H9 (cell line): ENCODE measurements around the gene CENPA. TPM values are rescaled to one million over a fixed set of nuclear protein-coding genes. Genes with fewer than 3 reads are reported as not detected.

Source experiments
- DNase-seq: peaks from one replicate; pipeline ENCODE4 v3.0.0-alpha.2; 2017
- H2AFZ ChIP-seq: one replicate; pipeline ENCODE4 v1.6.1; 2013; ENCODE audit warnings: mild to moderate bottlenecking, low read length, control low read depth, moderate library complexity
- H2AK5ac ChIP-seq: 2 replicates; pipeline ENCODE4 v1.6.1; 2013; ENCODE audit warnings: low read length, control low read depth, mixed read lengths; ENCODE audit not compliant: insufficient read length
- H2BK120ac ChIP-seq: one replicate; pipeline ENCODE4 v1.6.1; 2013; ENCODE audit warnings: low read depth, mild to moderate bottlenecking, low read length, control low read depth, inconsistent platforms; ENCODE audit not compliant: poor library complexity, severe bottlenecking
- H2BK12ac ChIP-seq: 2 replicates; pipeline ENCODE4 v1.6.1; 2013; ENCODE audit warnings: low read length, control low read depth, mixed read lengths, low read depth; ENCODE audit not compliant: insufficient read length
- H2BK15ac ChIP-seq: 2 replicates; pipeline ENCODE4 v1.6.1; 2013; ENCODE audit warnings: low read depth, low read length, control low read depth
- H2BK20ac ChIP-seq: one replicate; pipeline ENCODE4 v1.6.1; 2013; ENCODE audit warnings: low read depth, mild to moderate bottlenecking, low read length, control low read depth, inconsistent platforms; ENCODE audit not compliant: poor library complexity, severe bottlenecking
- H2BK5ac ChIP-seq: 2 replicates; pipeline ENCODE4 v1.6.1; 2013; ENCODE audit warnings: low read length, control low read depth, mixed read lengths; ENCODE audit not compliant: insufficient read length
- H3K14ac ChIP-seq: 2 replicates; pipeline ENCODE4 v1.6.1; 2013; ENCODE audit warnings: low read length, control low read depth; ENCODE audit not compliant: insufficient read depth
- H3K18ac ChIP-seq: 2 replicates; pipeline ENCODE4 v1.6.1; 2013; ENCODE audit warnings: low read depth, mild to moderate bottlenecking, mixed read lengths, low read length, control low read depth; ENCODE audit not compliant: insufficient read length
- H3K23ac ChIP-seq: 2 replicates; pipeline ENCODE4 v1.6.1; 2013; ENCODE audit warnings: low read length, control low read depth, mixed read lengths, low read depth; ENCODE audit not compliant: insufficient read length
- H3K23me2 ChIP-seq: 2 replicates; pipeline ENCODE4 v1.6.1; 2013; ENCODE audit warnings: low read depth, mild to moderate bottlenecking, mixed read lengths, low read length, control low read depth; ENCODE audit not compliant: insufficient read length, poor library complexity, severe bottlenecking
- H3K27ac ChIP-seq: 2 replicates; pipeline ENCODE4 v1.5.1; 2013; ENCODE audit warnings: low read length, control low read depth, mixed read lengths, low read depth; ENCODE audit not compliant: insufficient read length
- H3K27me3 ChIP-seq: 2 replicates; pipeline ENCODE4 v1.6.1; 2013; ENCODE audit warnings: low read length, control low read depth, inconsistent platforms; ENCODE audit not compliant: insufficient read depth
- H3K4ac ChIP-seq: 2 replicates; pipeline ENCODE4 v1.6.1; 2013; ENCODE audit warnings: low read depth, mild to moderate bottlenecking, control low read depth, inconsistent platforms, low read length, moderate library complexity
- H3K4me1 ChIP-seq: 2 replicates; pipeline ENCODE4 v1.6.1; 2013; ENCODE audit warnings: low read length, control low read depth, inconsistent platforms; ENCODE audit not compliant: insufficient read depth
- H3K4me2 ChIP-seq: 2 replicates; pipeline ENCODE4 v1.6.1; 2013; ENCODE audit warnings: low read length, control low read depth, mixed read lengths; ENCODE audit not compliant: insufficient read length, insufficient read depth
- H3K56ac ChIP-seq: 2 replicates; pipeline ENCODE4 v1.6.1; 2013; ENCODE audit warnings: low read depth, mild to moderate bottlenecking, mixed read lengths, low read length, control low read depth; ENCODE audit not compliant: insufficient read length
- H3K79me1 ChIP-seq: 2 replicates; pipeline ENCODE4 v1.6.1; 2013; ENCODE audit warnings: low read depth, mild to moderate bottlenecking, moderate library complexity, low read length, control low read depth, inconsistent platforms; ENCODE audit not compliant: insufficient read depth, poor library complexity, severe bottlenecking
- H3K79me2 ChIP-seq: 2 replicates; pipeline ENCODE4 v1.6.1; 2013; ENCODE audit warnings: low read length, control low read depth, inconsistent platforms; ENCODE audit not compliant: insufficient read depth
- H3K9ac ChIP-seq: 2 replicates; pipeline ENCODE4 v1.6.1; 2013; ENCODE audit warnings: low read length, control low read depth, mixed read lengths; ENCODE audit not compliant: insufficient read length; ENCODE audit errors: extremely low read depth
- H3K9me3 ChIP-seq: one replicate; pipeline ENCODE4 v1.6.1; 2013; ENCODE audit warnings: low read depth, low read length, inconsistent platforms; ENCODE audit not compliant: control insufficient read depth
- H3T11ph ChIP-seq: one replicate; pipeline ENCODE4 v1.6.1; 2013; ENCODE audit warnings: mild to moderate bottlenecking, low read length, control low read depth, inconsistent platforms
- H4K20me1 ChIP-seq: one replicate; pipeline ENCODE4 v1.6.1; 2013; ENCODE audit not compliant: control insufficient read depth, insufficient read length, insufficient read depth
- H4K5ac ChIP-seq: 2 replicates; pipeline ENCODE4 v1.6.1; 2013; ENCODE audit warnings: low read depth, mild to moderate bottlenecking, mixed read lengths, low read length, control low read depth; ENCODE audit not compliant: insufficient read length
- H4K8ac ChIP-seq: replicated peaks from 2 replicates; pipeline ENCODE4 v1.6.1; 2013; ENCODE audit warnings: low read length, control low read depth, mixed read lengths, low read depth; ENCODE audit not compliant: insufficient read length
- H4K91ac ChIP-seq: 2 replicates; pipeline ENCODE4 v1.6.1; 2013; ENCODE audit warnings: low read depth, mild to moderate bottlenecking, moderate library complexity, mixed read lengths, low read length, control low read depth; ENCODE audit not compliant: insufficient read length
- H3K27ac Mint-ChIP-seq, 3 experiments: 2 replicates in 2 of 3; 3 replicates in 1 of 3; pipeline ENCODE4 v1.8.0; 2020 to 2021; ENCODE audit warnings: mixed read lengths in 3 of 3, mild to moderate bottlenecking in 1 of 3, moderate library complexity in 1 of 3
- H3K27me3 Mint-ChIP-seq: 2 replicates; pipeline ENCODE4 v1.8.0; 2021; ENCODE audit warnings: low read depth, mild to moderate bottlenecking, moderate library complexity, mixed read lengths
- H3K36me3 Mint-ChIP-seq, 3 experiments: 2 replicates in 2 of 3; 3 replicates in 1 of 3; pipeline ENCODE4 v1.8.0; 2020 to 2021; ENCODE audit warnings: low read depth in 3 of 3, mixed read lengths in 3 of 3; ENCODE audit not compliant: insufficient read depth in 1 of 3
- H3K4me1 Mint-ChIP-seq, 2 experiments: 2 replicates each; pipeline ENCODE4 v1.8.0; 2020; ENCODE audit warnings: mixed read lengths in 2 of 2
- H3K4me3 Mint-ChIP-seq, 2 experiments: 2 replicates in 1 of 2; 3 replicates in 1 of 2; pipeline ENCODE4 v1.8.0; 2020 to 2021; ENCODE audit warnings: mild to moderate bottlenecking in 2 of 2, mixed read lengths in 2 of 2, moderate library complexity in 1 of 2
- H3K9me3 Mint-ChIP-seq, 2 experiments: 2 replicates in 1 of 2; 3 replicates in 1 of 2; pipeline ENCODE4 v1.8.0; 2020; ENCODE audit warnings: mild to moderate bottlenecking in 2 of 2, mixed read lengths in 2 of 2, moderate library complexity in 1 of 2
- CTCF ChIP-seq: fragments of 200-600 bp; sonication (generic); conservative IDR thresholded peaks from 3 replicates; pipeline ENCODE4 v1.8.0; 2021; ENCODE audit warnings: antibody characterized with exemption, mild to moderate bottlenecking
- WGBS: extraction: QIAGEN DNeasy Blood & Tissue Kit; methylation state at CpG from one replicate; pipeline ENCODE4 v1.1.7; 2013; ENCODE audit warnings: missing lambda C conversion rate, low lambda C conversion rate, mixed read lengths; ENCODE audit not compliant: insufficient read length; ENCODE audit errors: extremely low coverage; 5-methylcytosine and 5-hydroxymethylcytosine counted together
- total RNA-seq: library from RNA; stranded (reverse); gene quantifications from 2 replicates; pipeline ENCODE4 v1.2.1, GENCODE V29; 2021

CENPA gene
- total RNA-seq, 1 experiment from 2014 or later, result 19.3 TPM

- Histone ChIP-seq H2BK5ac (no peak overlapping the region), H2BK20ac (no peak overlapping the region), H4K20me1 (no peaks in the 10 kb centered on the region), H4K91ac (no peak overlapping the region), H3K14ac (no peak overlapping the region), H4K8ac (no peak overlapping the region), H3T11ph (no peak overlapping the region), H3K18ac (no peak overlapping the region), H3K79me1 (no peaks in the 10 kb centered on the region), H3K9me3 (no peaks in the 10 kb centered on the region), H3K4me1 (no peaks in the 10 kb centered on the region), H2AK5ac (no peak overlapping the region), H3K79me2 (no peaks in the 10 kb centered on the region), H2AFZ (no peak overlapping the region), H2BK12ac (no peak overlapping the region), H3K56ac (no peak overlapping the region), H3K23me2 (no peaks in the 10 kb centered on the region), H3K27me3 (no peaks in the 10 kb centered on the region; the same call in 1 of the 2 replicates), H2BK15ac (no peak overlapping the region), H3K27ac (no peak overlapping the region), H2BK120ac (no peak overlapping the region), H3K23ac (no peak overlapping the region), H3K9ac (no peak overlapping the region), H4K5ac (no peak overlapping the region), H3K4ac (no peak overlapping the region), H3K4me2 (no peak overlapping the region)
- 0 out of 4 replicates have a peak, but pooled peaks cover 0 to 3% of the 10 kb centered on the region in 2 experiments for H3K4me1 Mint-ChIP-seq
- WGBS, result no CpG with 5 or more reads among the region's 4 CpGs
- H3K27me3 Mint-ChIP-seq, result peaks cover 66% of the 10 kb centered on the region
- no peaks in the 10 kb centered on the region for H3K9me3 Mint-ChIP-seq
- no peaks in the 10 kb centered on the region for H3K36me3 Mint-ChIP-seq
- TF ChIP-seq CTCF, result peak; percentile 34; the same call in 2 of the 3 replicates
- H3K4me3 Mint-ChIP-seq, result no peak overlapping the region
- no peak for DNase-seq
- no peak overlapping the region for H3K27ac Mint-ChIP-seq
Measured at GRCh38 chr2:26840937-26841610, 55.2 kb downstream of the CENPA start.
